Activated naive CD8-positive, alpha-beta T cell (primary cell): ENCODE data around the gene TMEM263.
"Not testable (repeated sequence)": the region's sequence is repeated elsewhere in the genome, so short reads cannot be mapped to it uniquely, and the experiment has no call there.

Experiments used
- H3K27ac Mint-ChIP-seq: one replicate; pipeline ENCODE4 v1.8.0; 2021; ENCODE audit warnings: mixed read lengths
- H3K27me3 Mint-ChIP-seq: one replicate; pipeline ENCODE4 v1.8.0; 2021; ENCODE audit warnings: mixed read lengths
- H3K36me3 Mint-ChIP-seq: one replicate; pipeline ENCODE4 v1.8.0; 2021; ENCODE audit warnings: mixed read lengths
- H3K4me1 Mint-ChIP-seq: one replicate; pipeline ENCODE4 v1.8.0; 2021; ENCODE audit warnings: low read depth, mixed read lengths
- H3K4me3 Mint-ChIP-seq: one replicate; pipeline ENCODE4 v1.8.0; 2021; ENCODE audit warnings: mild to moderate bottlenecking, mixed read lengths
- H3K9me3 Mint-ChIP-seq: one replicate; pipeline ENCODE4 v1.8.0; 2021; ENCODE audit warnings: low read depth, mixed read lengths

TMEM263 gene

GRCh38 chr12:106987846-106988245 lies 32.1 kb downstream of the TMEM263 start:
- Mint-ChIP-seq H3K27ac (peak overlapping the region; percentile 86), H3K27me3 (no peaks in the 10 kb centered on the region), H3K36me3 (peaks cover 22% of the 10 kb centered on the region), H3K4me3 (peak overlapping the region; percentile 94), H3K4me1 (peaks cover 42% of the 10 kb centered on the region), H3K9me3 (peaks cover 8% of the 10 kb centered on the region)

DNA sequence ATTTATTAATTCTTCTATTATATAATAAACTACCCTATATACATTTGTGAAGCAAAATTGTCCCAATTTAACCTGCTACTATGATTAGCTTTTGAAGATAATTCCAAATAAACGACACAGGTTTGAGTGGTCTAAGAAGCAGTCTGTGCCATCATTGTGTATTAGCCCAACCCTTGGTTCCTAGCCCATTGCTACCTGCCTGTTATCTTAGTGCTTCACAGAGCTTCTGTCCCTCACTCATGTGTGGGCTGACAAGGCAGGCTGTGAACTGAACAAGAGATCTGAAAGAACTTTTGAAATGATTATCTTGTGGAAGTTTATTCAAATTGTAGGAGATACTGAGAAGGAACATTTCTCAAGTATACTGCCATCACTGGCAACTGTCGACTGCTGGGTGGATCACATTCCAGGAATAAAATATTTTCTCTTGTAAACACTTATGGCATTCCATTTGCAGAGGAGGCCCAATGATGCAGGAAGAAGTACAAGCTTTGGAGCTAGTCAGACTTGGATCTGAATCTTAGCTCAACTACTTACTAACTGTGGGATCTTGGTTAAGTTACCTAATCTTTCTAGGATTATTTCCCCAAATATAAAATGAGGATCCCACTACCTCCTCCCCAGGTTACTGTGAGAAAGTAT lies 39.0 kb downstream of the TMEM263 start:
- H3K4me3 Mint-ChIP-seq: no peak overlapping the region
- no peaks in the 10 kb centered on the region for H3K4me1 Mint-ChIP-seq
- H3K27ac Mint-ChIP-seq: no peak overlapping the region
- H3K36me3 Mint-ChIP-seq: peaks cover 23% of the 10 kb centered on the region
- no peaks in the 10 kb centered on the region for H3K9me3 Mint-ChIP-seq
- H3K27me3 Mint-ChIP-seq: no peaks in the 10 kb centered on the region

DNA sequence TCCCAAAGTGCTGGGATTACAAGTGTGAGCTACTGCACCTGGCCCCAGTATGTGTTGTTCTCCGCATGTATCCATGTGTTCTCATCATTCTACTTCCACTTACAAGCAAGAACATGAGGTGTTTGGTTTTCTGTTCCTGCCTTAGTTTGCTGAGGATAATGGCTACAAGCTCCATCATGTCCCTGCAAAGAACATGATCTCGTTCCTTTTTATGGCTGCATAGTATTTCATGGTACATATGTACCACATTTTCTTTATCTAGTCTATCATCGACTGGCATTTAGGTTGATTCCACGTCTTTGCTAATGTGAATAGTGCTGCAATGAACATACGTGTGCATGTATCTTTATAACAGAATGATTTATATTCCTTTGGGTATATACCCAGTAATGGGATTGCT lies 40.4 kb downstream of the TMEM263 start:
- H3K4me3 Mint-ChIP-seq, H3K9me3 Mint-ChIP-seq, H3K27ac Mint-ChIP-seq, H3K27me3 Mint-ChIP-seq, H3K4me1 Mint-ChIP-seq: not testable (repeated sequence)
- H3K36me3 Mint-ChIP-seq: peaks cover 23% of the 10 kb centered on the region

GRCh38 chr12:106997916-106998315 lies 42.2 kb downstream of the TMEM263 start:
- no peaks in the 10 kb centered on the region for H3K9me3 Mint-ChIP-seq
- H3K27me3 Mint-ChIP-seq: no peaks in the 10 kb centered on the region
- no peaks in the 10 kb centered on the region for H3K4me1 Mint-ChIP-seq
- peaks cover 26% of the 10 kb centered on the region for H3K36me3 Mint-ChIP-seq
- no peak overlapping the region for H3K27ac Mint-ChIP-seq
- H3K4me3 Mint-ChIP-seq: no peak overlapping the region

GRCh38 chr12:106999446-106999845 lies 43.7 kb downstream of the TMEM263 start:
- Mint-ChIP-seq H3K9me3 (no peaks in the 10 kb centered on the region), H3K4me3 (no peak overlapping the region), H3K27me3 (no peaks in the 10 kb centered on the region)

GRCh38 chr12:107002665-107003064 lies 47.0 kb downstream of the TMEM263 start:
- H3K36me3 Mint-ChIP-seq, H3K4me3 Mint-ChIP-seq, H3K27me3 Mint-ChIP-seq, H3K9me3 Mint-ChIP-seq, H3K27ac Mint-ChIP-seq, H3K4me1 Mint-ChIP-seq: not testable (repeated sequence)

More at GRCh38 chr12:106999446-106999845, 43.7 kb downstream of the TMEM263 start:
- H3K36me3 Mint-ChIP-seq: peaks cover 25% of the 10 kb centered on the region
- no peak overlapping the region for H3K27ac Mint-ChIP-seq
- H3K4me1 Mint-ChIP-seq: no peaks in the 10 kb centered on the region

GRCh38 chr12:107007411-107007810 lies 51.7 kb downstream of the TMEM263 start:
- H3K27ac Mint-ChIP-seq: no peak overlapping the region
- H3K27me3 Mint-ChIP-seq: no peaks in the 10 kb centered on the region
- peaks cover 15% of the 10 kb centered on the region for H3K36me3 Mint-ChIP-seq
- no peaks in the 10 kb centered on the region for H3K9me3 Mint-ChIP-seq
- no peaks in the 10 kb centered on the region for H3K4me1 Mint-ChIP-seq
- H3K4me3 Mint-ChIP-seq: no peak overlapping the region

- no peak overlapping the region for H3K27ac Mint-ChIP-seq
- H3K9me3 Mint-ChIP-seq: no peaks in the 10 kb centered on the region
- no peaks in the 10 kb centered on the region for H3K4me1 Mint-ChIP-seq
- no peak overlapping the region for H3K4me3 Mint-ChIP-seq
- no peaks in the 10 kb centered on the region for H3K27me3 Mint-ChIP-seq
- H3K36me3 Mint-ChIP-seq: peaks cover 15% of the 10 kb centered on the region
These were observed 55.8 kb downstream of the TMEM263 start for GRCh38 chr12:107011519-107011918.

GRCh38 chr12:107012736-107013425 lies 57.2 kb downstream of the TMEM263 start:
- Mint-ChIP-seq H3K36me3 (peaks cover 25% of the 10 kb centered on the region), H3K9me3 (no peaks in the 10 kb centered on the region), H3K4me1 (no peaks in the 10 kb centered on the region), H3K27me3 (no peaks in the 10 kb centered on the region), H3K27ac (no peak overlapping the region), H3K4me3 (no peak overlapping the region)

GRCh38 chr12:107014055-107014454 lies 58.3 kb downstream of the TMEM263 start:
- Mint-ChIP-seq H3K4me3 (no peak overlapping the region), H3K4me1 (no peaks in the 10 kb centered on the region), H3K27ac (no peak overlapping the region), H3K9me3 (no peaks in the 10 kb centered on the region), H3K36me3 (peaks cover 23% of the 10 kb centered on the region), H3K27me3 (no peaks in the 10 kb centered on the region)

DNA sequence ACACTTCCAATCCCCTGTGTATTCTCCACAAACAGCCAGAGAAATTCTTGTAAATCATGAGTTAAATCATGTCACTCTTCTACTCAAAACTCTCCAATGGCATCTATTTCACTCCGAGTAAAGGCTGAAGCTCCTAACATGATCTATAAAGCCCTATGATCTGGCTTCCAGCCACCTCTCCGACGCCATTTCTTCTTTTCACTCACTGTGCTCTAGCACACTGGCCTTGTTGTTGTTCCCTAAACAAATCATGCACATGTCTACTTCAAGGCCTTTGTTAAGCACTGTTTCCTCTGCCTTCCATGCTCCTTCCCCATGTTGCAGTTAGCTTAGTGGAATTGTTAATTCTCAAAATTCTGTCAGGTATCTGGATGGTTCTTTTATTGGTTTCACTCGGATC lies 61.3 kb downstream of the TMEM263 start:
- no peaks in the 10 kb centered on the region for H3K9me3 Mint-ChIP-seq
- no peaks in the 10 kb centered on the region for H3K27me3 Mint-ChIP-seq
- H3K4me3 Mint-ChIP-seq: no peak overlapping the region
- H3K36me3 Mint-ChIP-seq: peaks cover 30% of the 10 kb centered on the region
- no peaks in the 10 kb centered on the region for H3K4me1 Mint-ChIP-seq
- no peak overlapping the region for H3K27ac Mint-ChIP-seq

GRCh38 chr12:107019546-107019945 lies 63.8 kb downstream of the TMEM263 start:
- Mint-ChIP-seq H3K9me3 (no peaks in the 10 kb centered on the region), H3K36me3 (peaks cover 27% of the 10 kb centered on the region), H3K27me3 (no peaks in the 10 kb centered on the region), H3K27ac (no peak overlapping the region), H3K4me1 (no peaks in the 10 kb centered on the region), H3K4me3 (no peak overlapping the region)
